ENCODE measurements around the gene C8G.

C8G gene

DNA sequence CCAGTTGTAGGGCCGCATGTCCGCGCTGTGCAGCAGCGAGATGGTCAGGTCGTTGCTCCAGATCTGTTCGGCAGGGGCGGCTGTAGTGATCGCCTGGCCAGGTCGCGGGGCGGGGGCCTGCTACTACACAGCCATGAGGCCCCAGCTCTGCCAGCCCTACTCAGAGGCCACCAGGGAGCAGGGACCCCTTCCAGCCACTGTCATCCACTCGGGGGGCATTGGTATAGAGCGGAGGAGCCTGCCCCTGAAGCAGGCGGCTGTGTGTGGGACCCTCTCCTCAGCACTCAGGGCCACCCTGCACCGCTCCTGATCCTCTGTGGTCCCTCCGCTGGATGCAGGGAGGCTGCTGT, 2.2 kb upstream of the C8G start:
- DNase-seq: no peak

DNA sequence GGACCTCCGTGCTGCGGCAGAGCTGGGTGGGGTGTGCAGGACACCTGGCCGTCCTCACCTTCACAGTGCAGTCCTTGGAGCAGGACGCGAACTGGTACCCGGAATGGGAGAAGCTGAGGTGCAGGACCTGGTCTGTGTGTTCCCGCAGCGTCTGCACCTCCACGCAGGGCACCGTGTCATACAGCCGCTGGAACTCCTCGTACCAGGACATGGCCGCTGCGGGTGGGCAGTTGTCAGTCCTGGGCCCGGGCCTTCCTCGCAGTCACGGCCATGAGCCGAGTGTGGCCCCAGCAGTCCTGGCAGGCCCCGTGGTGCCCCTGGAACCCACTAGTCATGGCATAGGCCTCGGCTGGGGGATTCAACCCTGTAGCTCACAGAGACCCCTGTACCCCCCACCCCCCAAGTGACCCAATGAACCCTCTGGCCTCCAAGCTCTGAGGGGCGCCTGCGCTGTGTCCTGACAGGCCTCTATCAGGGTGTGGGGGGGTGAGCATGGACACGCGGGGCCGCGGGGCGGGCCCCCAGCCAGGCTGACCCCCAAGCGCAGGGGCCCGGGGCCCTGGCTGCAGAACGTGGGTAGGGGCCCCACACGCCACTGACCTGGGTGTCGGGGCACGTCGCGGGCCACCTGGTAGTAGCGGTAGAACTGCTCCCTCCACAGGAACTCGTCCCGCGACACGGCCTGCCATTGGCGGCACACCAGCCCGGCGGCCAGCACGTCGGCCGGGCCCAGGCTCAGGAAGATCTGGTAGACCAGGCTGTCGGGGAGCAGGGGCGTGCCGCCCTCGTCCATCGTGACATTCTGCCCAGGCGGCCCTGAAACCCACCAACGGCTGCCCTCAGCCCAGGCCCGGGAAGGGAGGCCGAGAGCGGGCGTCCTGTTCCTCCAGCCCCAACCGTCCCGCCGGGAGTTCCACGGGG, 1.5 kb upstream of the C8G start:
- DNase-seq: no peak

DNA sequence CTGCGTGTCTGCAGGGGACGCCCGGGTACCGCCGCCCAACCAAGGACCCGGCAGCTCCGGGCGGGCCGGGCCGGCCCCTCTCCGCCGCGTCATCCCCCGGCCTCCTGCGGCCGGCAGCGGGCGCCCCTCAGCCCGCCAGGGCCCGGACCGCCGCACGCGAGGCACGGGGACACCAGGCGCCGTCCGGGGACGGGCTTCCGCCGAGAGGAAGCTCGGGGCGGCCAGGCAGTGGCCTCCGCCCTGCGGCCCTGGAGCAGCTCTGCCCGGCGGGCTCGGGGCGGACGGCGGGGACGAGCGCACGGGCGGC, 878 bp upstream of the C8G start:
- no peak for DNase-seq

DNA sequence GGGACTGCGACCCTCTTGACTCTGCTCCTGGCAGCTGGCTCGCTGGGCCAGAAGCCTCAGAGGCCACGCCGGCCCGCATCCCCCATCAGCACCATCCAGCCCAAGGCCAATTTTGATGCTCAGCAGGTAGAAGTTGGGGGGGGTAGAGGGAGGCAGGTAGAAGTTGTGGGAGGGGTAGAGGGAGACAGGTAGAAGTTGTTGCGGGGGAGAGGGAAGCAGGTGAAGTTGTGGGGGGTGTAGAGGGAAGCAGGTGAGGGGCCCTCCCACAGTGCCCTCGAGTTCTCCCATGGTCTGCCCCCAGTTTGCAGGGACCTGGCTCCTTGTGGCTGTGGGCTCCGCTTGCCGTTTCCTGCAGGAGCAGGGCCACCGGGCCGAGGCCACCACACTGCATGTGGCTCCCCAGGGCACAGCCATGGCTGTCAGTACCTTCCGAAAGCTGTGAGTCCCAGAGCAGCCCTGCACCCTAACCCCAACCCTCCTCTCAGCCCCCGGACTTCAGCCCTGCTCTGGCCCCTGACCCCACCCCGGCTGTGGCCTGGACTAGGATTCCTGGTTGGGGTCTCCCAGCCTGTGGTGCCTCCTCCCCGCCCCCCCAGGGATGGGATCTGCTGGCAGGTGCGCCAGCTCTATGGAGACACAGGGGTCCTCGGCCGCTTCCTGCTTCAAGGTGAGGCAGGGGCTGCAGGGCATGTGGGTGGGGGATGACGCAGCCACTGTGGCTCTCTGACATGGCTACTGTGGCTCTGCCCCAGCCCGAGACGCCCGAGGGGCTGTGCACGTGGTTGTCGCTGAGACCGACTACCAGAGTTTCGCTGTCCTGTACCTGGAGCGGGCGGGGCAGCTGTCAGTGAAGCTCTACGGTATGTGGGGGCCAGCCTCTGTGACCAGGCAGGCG, 537 bp downstream of the C8G start:
- DNase-seq: no peak

DNA sequence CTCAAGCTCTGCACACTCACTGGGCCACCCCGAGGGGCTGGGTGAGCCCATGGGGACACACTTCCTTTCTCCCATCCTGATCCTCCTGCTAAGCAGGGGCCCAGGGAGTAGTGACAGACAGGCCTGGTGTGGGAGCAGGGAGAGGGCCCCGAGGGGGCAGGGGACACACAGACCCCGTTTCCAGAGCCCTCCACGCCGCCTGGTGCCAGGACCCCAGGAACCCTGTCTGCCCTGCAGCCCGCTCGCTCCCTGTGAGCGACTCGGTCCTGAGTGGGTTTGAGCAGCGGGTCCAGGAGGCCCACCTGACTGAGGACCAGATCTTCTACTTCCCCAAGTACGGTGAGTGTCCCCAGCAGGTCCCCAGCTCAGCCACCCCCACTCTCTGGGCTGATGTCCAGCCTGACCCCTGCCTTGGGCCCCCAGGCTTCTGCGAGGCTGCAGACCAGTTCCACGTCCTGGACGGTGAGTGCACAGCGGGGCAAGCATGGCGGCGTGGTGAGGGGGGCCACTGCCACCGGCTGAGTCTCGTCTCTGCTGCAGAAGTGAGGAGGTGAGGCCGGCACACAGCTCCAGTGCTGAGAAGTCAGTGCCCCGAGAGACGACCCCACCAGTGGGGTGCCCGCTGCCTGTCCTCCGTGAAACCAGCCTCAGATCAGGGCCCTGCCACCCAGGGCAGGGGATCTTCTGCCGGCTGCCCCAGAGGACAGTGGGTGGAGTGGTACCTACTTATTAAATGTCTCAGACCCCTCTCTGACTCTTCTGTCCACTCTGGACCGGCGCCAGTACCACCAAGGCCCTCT, 1.4 kb downstream of the C8G start:
- DNase-seq: no peak

DNA sequence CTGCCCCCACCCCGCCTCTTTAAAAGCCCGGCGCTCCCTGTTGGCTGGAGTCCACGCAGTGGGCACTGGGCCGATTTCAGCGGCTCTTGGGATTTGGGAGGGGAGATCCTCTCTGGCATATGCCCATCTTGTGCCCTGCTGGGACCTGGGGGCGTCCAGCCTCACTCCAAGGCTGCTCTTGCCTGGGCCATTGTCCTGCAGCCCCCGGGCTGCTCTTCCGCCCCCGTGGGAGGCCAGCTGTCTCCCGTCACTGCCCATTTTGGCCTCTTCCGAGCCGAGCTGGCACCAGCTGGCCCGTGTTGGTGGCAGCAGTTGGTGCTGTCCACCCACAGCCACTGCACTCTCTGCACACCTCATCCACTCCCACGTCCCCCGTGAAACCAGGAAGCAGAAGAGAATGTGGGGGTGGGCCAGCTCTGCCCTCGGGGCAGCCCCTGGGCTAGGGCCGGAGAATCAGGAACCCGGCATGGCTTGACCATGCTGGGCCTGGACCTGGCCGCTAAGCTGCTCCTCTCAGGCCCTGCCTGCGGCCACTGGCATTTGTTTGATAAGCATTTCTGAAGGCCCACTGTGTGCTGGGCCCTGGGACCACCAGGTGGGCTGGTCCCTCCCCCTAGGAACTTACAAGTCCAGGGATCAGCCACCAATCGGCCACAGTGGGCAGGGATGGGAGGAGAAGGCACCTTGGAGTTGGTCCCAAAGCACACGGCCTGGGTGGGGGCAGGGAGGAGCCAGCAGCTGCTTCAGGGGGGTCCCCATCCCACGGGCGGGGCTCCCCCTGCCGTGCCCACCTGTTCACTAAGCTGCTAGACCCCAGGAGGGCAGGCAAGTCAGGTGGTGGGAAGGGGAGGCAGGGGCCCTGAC, 2.2 kb downstream of the C8G start:
- DNase-seq: no peak

DNA sequence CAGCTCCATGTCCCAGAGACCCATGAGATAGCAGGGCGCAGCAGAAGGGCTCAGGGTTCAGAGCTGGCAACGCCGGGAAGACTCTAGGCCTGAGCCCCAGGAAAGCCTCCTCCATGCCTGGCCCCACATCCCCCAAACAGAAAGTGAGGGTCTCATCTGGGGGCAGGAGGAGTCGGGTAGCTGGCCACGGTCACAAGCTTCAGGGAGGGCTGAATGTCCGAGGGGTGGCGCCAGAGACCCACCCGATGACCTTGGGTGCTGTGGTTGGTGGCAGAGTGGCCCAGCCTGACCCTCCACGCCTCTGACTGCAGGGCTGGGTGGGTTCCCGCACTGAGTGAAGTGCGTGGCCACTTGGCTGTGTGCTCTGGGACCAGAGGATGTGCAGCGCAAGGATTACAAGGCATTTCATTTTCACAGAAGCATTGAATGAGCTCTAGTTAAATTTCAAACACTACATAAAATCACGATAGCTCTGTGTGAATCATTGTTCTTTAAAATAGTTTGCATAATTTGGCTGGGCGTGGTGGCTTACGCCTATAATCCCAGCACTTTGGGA, 3.0 kb downstream of the C8G start:
- DNase-seq: no peak

DNA sequence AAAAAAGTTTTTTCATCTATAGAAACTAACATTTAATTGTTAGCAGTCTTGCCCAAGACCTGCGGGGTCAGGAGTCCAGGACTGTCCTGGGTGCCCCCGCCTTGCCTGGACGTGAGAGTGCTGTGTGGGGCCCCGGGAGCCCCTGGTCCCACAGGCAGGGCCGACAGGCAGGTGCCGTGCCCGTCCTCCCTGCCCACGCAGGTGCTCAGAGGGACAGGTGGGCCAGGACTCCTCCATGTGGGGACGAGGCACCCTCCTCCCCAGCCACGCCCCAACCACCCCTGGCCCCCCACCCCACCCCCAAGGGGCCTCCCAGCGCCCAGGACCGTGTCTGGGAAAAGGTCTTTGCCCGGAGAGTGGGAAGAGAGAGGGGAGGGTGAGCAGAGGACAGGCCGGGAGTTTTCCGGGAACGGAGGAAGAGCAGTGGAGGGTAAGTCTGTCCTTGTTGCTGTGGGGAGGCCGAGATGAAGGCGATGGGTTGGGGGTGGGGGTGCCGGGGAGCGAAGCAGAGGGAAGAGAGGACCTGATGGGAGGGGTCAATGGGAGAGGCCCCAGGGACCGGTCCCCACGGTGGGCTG, 4.3 kb downstream of the C8G start:
- DNase-seq: no peak

DNA sequence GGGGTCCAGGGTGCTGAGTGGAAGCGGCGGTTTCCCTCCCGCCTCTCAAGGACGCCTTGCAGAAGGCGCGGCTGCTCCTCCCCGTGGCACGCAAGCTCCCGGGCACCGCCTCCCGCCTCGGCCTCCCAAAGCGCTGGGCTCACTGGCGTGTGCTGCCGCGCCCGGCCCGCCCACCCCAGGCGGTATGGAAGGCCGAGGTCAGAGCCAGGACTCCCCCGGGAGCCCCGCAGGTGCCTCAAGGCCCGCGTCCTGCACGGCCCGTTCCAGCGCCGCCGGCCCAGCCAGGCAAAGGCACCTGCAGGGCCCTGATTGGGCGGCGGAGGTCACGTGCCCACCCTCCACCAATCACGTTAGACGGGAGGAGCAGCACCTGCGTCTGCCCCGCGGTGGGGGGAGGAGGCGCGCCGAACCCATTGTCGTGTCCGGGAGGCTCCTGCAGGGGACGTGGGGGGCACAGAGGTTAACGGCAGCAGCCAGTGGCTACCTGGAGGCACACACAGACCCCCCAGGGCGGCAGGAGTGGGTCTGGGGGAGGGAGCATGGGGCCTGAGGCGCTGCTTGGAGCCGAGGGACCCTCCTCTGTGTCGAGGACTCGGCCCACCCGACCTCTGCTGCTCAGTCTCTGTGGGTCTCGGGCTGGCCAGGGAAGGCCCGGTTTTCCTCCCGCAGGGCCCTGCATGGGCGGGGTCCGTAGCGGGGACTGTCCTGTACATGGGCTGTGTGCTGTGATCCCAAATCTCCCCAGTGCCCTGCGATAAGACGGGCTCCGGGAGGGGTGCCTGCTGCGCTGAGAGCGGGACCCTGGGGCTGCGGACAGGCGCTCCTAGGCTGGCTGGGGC, 5.0 kb downstream of the C8G start:
- peak; percentile 67 for DNase-seq

DNA sequence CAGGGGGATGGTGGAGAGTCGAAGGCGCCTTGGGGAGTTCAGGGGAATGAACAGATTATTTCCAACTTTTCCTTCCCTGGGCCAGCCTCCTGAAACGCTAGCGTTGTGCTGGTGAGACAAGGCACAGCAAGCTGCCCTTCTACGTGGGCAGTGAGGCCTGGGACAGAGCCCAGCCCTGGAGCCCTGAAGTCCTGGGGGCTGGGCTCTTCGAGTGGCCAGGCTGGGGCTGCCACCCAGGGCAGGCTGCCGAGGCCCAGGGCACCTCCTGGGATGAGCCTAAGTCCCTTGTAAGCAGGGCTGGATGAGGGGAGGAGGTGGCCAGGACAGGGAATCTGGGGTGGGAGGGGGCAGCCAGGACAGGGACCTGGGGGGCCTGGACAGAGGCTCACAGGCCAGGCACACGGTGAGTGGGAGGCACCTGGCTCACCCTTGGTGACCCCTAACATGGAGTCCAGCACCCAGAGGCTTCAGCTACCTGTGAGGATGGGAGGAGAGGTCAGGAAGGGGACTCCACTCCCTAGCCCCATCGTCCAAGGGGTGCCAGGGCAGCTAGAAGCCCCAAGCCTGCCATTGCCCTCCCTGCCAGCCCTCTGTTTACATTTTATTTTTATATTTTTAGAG, 5.7 kb downstream of the C8G start:
- no peak for DNase-seq

DNA sequence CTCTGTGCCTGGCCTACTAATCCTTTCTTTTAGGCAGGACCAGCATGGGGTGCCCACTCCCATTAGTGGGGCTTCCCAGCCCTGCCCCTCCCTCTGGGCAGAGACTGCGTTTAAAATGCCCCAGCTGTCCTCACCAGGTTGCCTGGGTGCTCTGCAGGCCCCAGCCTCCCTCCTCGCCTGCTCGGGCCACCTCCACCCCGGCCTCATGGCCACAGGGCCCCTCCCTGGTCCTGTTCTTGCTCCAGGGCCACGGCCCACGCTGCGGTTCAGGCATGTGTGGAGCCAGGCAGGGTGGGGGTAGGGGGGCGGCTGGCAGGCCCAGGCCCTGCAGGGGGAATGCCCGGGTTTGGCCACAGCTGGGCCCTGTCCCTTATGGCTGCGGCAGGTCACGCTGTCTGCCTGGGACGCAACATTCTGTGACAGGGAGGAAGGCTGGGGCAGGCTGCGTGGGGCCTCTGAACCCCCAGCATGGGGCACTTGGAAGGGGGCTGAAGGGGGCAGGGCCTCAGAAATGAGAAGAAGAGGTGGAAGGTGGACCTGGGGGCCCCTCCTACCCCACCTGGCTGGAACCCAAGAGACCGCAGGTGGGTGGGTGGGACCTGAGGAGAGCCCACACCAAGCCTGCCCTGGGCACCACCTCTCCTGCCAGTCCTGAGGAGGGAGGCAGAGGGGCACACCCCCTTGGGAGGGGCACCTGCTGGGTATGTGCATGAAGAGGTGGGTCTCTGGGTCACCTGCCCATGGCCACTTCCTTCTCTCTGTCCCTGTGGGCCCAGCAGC, 6.7 kb downstream of the C8G start, which contains the start of gene LCN12:
Gene LCN12 (plus strand): TSS at position 733 of the 780 bp plus-strand sequence. CDS start 55 bp downstream, outside the sequence.
- no peak for DNase-seq

DNA sequence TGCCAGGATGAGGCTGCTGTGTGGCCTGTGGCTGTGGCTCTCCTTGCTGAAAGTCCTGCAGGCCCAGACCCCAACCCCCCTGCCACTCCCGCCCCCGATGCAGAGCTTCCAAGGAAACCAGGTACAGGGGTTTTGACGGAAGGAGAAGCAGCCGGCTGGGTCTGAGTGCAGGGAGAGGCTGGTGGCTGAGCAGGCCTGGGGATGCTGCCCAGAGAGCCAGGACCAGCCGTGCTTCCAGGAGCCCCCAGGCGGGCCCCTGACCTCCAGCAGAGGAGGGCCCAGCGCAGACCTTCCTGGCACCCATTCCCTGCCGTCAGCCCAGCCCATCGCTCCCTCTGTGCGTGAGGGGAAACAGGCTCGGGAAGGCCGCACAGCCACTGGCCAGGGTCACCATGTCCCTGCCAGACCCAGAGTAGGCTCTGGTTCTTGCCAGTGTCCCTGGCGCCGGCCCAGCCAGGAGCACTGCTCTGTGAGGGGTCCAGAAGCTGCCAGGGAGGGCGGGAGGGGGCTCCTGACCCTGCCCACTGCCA, 7.3 kb downstream of the C8G start:
- no peak for DNase-seq

DNA sequence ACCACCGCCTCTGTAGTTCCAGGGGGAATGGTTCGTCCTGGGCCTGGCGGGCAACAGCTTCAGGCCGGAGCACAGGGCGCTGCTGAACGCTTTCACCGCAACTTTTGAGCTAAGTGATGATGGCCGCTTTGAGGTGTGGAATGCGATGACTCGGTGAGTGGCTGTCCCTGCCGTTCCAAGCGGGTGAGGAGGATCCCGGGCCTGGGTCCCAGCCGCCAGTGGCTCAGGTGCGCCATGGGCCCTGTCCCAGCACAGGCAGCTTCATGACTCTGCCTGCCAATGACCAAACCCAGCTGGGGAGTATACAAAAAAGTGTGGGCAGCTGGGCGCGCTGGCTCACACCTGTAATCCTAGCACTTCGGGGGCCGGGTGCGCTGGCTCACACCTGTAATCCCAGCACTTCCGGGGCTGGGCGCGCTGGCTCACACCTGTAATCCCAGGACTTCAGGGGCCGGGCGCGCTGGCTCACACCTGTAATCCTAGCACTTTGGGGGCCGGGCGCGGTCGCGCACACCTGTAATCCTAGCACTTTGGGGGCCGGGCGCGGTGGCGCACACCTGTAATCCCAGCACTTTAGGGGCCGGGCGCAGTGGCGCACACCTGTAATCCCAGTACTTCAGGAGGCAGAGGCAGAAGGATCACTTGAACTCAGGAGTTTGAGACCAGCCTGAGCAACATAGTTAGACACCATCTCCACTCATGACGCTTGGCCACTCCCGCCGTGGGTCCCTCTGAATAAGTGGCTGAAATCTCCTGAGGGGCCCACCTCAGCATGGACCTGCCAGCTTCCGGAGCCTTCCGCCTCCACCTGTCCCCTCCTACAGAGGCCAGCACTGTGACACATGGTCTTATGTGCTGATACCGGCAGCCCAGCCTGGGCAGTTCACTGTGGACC, 8.1 kb downstream of the C8G start:
- DNase-seq: no peak

DNA sequence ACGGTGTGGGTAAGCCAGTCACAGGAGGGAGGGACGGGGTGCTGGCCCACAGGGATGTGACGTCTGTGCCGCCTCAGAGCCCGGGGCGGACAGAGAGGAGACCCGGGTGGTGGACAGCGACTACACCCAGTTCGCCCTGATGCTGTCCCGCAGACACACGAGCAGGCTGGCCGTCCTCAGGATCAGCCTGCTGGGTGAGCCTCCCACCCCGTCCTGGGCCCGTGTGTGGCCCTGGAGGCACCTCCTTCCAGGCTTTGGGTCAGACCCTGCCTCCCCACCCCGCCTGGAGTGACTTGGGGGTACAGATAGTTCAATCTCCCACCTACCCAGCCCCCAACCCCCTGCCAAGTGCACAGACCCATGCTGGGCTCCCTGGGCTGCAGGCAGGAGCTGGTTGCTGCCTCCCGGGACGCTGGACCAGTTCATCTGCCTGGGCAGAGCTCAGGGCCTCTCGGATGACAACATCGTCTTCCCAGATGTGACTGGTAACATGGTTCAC, 8.8 kb downstream of the C8G start:
- no peak for DNase-seq

DNA sequence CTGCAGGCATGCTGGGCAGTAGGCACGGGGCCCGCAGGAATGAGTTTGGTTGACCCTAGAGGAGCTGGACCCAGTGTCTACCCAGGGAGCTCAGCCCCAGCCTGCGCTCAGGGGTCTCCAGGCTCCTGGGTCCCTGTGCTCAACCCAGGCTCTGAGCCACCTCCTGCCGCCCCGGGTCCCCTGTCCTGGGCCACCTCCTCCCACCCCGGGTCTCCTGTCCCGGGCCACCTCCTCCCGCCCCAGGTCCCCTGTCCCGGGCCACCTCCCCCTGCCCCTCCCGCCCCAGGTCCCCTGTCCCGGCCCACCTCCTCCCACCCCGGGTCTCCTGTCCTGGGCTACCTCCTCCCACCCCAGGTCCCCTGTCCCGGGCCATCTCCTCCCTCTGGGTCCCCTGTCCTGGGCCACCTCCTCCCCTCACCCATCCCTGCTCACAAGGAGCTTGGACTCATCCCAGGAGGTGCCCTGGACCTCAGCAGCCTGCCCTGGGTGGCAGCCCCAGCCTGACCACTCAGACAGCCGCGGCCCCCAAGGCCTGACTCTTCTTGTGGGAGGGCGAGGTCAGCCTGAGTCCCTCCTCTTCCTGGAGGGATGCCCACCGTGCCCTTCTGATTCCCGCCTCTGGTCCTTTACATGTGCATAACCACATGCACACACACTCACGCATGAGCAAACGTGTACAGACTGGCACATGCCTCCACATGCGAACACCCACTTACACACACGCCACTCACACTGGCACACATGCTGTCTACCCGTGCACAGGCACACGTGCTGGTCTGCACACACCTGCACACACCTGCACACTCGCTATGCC, 9.4 kb downstream of the C8G start:
- no peak for DNase-seq

DNA sequence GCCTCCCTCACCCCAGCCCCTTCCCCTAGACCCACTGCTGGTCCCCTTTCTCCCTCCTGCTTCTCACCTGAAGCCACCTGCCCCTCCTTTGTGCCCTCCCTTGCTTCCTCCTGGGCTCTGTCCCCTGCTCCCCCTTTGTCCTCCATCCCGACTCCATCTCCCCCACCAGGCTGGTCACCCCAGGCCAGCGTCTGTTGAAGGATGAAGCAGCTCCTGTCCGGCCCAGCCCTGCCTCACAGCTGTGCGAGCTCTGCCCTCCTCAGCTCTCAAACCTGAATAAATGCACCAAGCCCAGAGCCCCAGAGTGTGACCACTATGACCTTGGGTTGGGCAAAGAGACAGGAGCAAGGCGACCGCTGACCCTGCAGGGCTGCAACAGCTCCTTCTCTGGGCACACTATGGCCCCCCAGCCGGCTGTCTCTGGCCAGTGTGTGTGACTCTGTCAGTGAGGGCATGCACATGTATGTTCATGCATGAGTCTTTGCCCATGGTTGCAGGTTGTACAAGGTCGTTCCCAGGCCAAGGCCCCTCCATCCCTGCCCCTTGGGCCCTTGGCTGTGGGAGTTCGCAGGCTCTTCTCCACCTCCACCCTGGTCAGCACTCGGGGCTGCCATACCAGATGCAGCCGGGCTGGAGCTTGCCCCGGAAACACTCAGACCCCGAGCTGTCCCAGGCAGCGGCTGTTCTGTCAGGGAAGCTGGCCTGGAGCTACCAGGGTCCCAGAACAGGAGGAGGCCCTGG, 10.3 kb downstream of the C8G start:
- no peak for DNase-seq
